Right forelimb (tissue), 1 donor: ENCODE results near the gene HDGF.

Experiments used
- DNase-seq: peaks from one replicate; pipeline ENCODE4 v3.0.0-alpha.2; 2018

The HDGF gene

GRCh38 chr1:156717351-156717750, 34.1 kb downstream of the HDGF start:
- no peak for DNase-seq

GRCh38 chr1:156714830-156715229, 36.6 kb downstream of the HDGF start:
- no peak for DNase-seq

- no peak for DNase-seq
Measured at GRCh38 chr1:156712626-156713025, 38.8 kb downstream of the HDGF start.

- DNase-seq = peak; percentile 73
Measured at GRCh38 chr1:156711011-156711817, 40.3 kb downstream of the HDGF start.

GRCh38 chr1:156709757-156710489, 41.6 kb downstream of the HDGF start:
- DNase-seq = peak; percentile 78

GRCh38 chr1:156709031-156709430, 42.4 kb downstream of the HDGF start:
- DNase-seq = no peak

GRCh38 chr1:156708218-156708661, 43.2 kb downstream of the HDGF start:
- no peak for DNase-seq

- peak; percentile 81 for DNase-seq
Measured at GRCh38 chr1:156707417-156708217, 43.9 kb downstream of the HDGF start.

- peak; percentile 90 for DNase-seq
Measured at GRCh38 chr1:156706657-156707416, 44.6 kb downstream of the HDGF start.

GRCh38 chr1:156705918-156706656, 45.4 kb downstream of the HDGF start:
- peak; percentile 91 for DNase-seq

GRCh38 chr1:156705321-156705917, 46.1 kb downstream of the HDGF start, which contains the start of gene CRABP2:
Gene CRABP2 (minus strand): TSS chr1:156705583. CDS start chr1:156705446, 137 bp downstream.
- DNase-seq = peak; percentile 87

- DNase-seq = peak; percentile 69
Measured at GRCh38 chr1:156704930-156705320, 46.5 kb downstream of the HDGF start.

GRCh38 chr1:156704166-156704711, 47.2 kb downstream of the HDGF start:
- no peak for DNase-seq

GRCh38 chr1:156703741-156704140, 47.7 kb downstream of the HDGF start:
- DNase-seq = no peak

- DNase-seq = no peak
Measured at GRCh38 chr1:156703336-156703735, 48.1 kb downstream of the HDGF start.

GRCh38 chr1:156700736-156701531, 50.5 kb downstream of the HDGF start:
- DNase-seq = no peak

GRCh38 chr1:156698995-156699394, 52.5 kb downstream of the HDGF start:
- DNase-seq = no peak

- no peak for DNase-seq
Measured at GRCh38 chr1:156697481-156697880, 54.0 kb downstream of the HDGF start.

- DNase-seq = no peak
Measured at GRCh38 chr1:156696755-156697154, 54.7 kb downstream of the HDGF start.

GRCh38 chr1:156694690-156694962, 56.8 kb downstream of the HDGF start:
- DNase-seq = no peak
